NCI-H446 (cell line): ENCODE results near the gene IL17B.
A peak's percentile ranks its signal among the peaks of the same experiment; 100 is the strongest.

Experiments
- DNase-seq, 2 experiments: peaks; one replicate each; lab custom pipeline; 2025; lab: John Stamatoyannopoulos, UW

The IL17B gene

GRCh38 chr5:149376711-149377447 lies 2.2 kb downstream of the IL17B start:
- no peak for DNase-seq

GRCh38 chr5:149376104-149376503 lies 3.0 kb downstream of the IL17B start:
- DNase-seq: no peak

- no peak for DNase-seq
Measured at GRCh38 chr5:149375434-149375833, 3.7 kb downstream of the IL17B start.

- DNase-seq: no peak
Measured at GRCh38 chr5:149374801-149375200, 4.3 kb downstream of the IL17B start.

- no peak for DNase-seq
Measured at GRCh38 chr5:149374303-149374702, 4.8 kb downstream of the IL17B start.

- no peak for DNase-seq
Measured at GRCh38 chr5:149372932-149373331, 6.2 kb downstream of the IL17B start.

- DNase-seq: no peak
Measured at GRCh38 chr5:149372076-149372795, 6.9 kb downstream of the IL17B start.

GRCh38 chr5:149371296-149371962 lies 7.7 kb downstream of the IL17B start:
- DNase-seq: peak; percentile 49 to 63

- DNase-seq: no peak
Measured at GRCh38 chr5:149370878-149371277, 8.2 kb downstream of the IL17B start.

- DNase-seq: no peak
Measured at GRCh38 chr5:149367972-149368645, 11.0 kb downstream of the IL17B start.

GRCh38 chr5:149367249-149367971 lies 11.7 kb downstream of the IL17B start:
- DNase-seq: peak in 1 of 2 experiments; percentile 70

- DNase-seq: no peak
Measured at GRCh38 chr5:149366169-149366729, 12.8 kb downstream of the IL17B start.

GRCh38 chr5:149365418-149365817 lies 13.7 kb downstream of the IL17B start:
- no peak for DNase-seq

GRCh38 chr5:149364719-149365118 lies 14.4 kb downstream of the IL17B start:
- no peak for DNase-seq

- DNase-seq: no peak
Measured at GRCh38 chr5:149363936-149364335, 15.2 kb downstream of the IL17B start.

GRCh38 chr5:149363358-149363757 lies 15.7 kb downstream of the IL17B start:
- no peak for DNase-seq

- no peak for DNase-seq
Measured at GRCh38 chr5:149362541-149362940, 16.6 kb downstream of the IL17B start.

GRCh38 chr5:149360272-149360671 lies 18.8 kb downstream of the IL17B start:
- DNase-seq: no peak

GRCh38 chr5:149358868-149359495 lies 20.1 kb downstream of the IL17B start:
- DNase-seq: peak in 1 of 2 experiments; percentile 25

- no peak for DNase-seq
Measured at GRCh38 chr5:149358294-149358651, 20.8 kb downstream of the IL17B start.
